ENCODE data around the gene SELP. TPM values are rescaled to one million over a fixed set of nuclear protein-coding genes. Genes with fewer than 3 reads are reported as not detected.

SELP gene
- polyA plus RNA-seq, 3 donors = 0.84 to 1.4 (median 0.85) TPM

- Histone ChIP-seq H3K27ac (ENCODE audit: low read depth in 1 of 2, low read length in 2 of 2) (no peak overlapping the region), H4K20me1 (ENCODE audit: insufficient read depth, low read length) (peaks cover 8% of the 10 kb centered on the region), H3K79me2 (ENCODE audit: insufficient read depth, low read length) (no peaks in the 10 kb centered on the region), H3K4me2 (replicated peaks; ENCODE audit: extremely low read depth, low read length, poor library complexity, severe bottlenecking) (no peak overlapping the region), H3K9ac (ENCODE audit: insufficient read depth, low read length, poor library complexity, severe bottlenecking) (no peak overlapping the region), H3K4me3 (replicated peaks in 1 of 3; ENCODE audit: low read depth in 2 of 3, low read length in 3 of 3) (no peak overlapping the region), H3K27me3 (ENCODE audit: control insufficient read depth in 2 of 2, insufficient read depth in 2 of 2, low read length in 2 of 2) (no peaks in the 10 kb centered on the region), H3K9me3 (replicated peaks in 1 of 2; ENCODE audit: control insufficient read depth in 1 of 2, insufficient read depth in 1 of 2, low read length in 2 of 2) (no peaks in the 10 kb centered on the region), H3K36me3 (replicated peaks in 1 of 2; ENCODE audit: control insufficient read depth in 1 of 2, insufficient read depth in 2 of 2, low read length in 2 of 2) (peaks cover 15 to 69% of the 10 kb centered on the region in 2 donors), H2AFZ (ENCODE audit: insufficient read depth, low read depth, low read length, poor library complexity, severe bottlenecking) (no peak overlapping the region), H3K4me1 (ENCODE audit: control insufficient read depth in 1 of 2, insufficient read depth in 2 of 2, low read length in 2 of 2) (no peaks in the 10 kb centered on the region)
- Mint-ChIP-seq H3K36me3 (peaks cover 46 to 47% of the 10 kb centered on the region in 2 donors), H3K27me3 (ENCODE audit: low read depth in 3 of 3) (peaks cover 0 to 8% (median 3%) of the 10 kb centered on the region in 3 donors), H3K9me3 (peaks cover 0 to 2% (median 0%) of the 10 kb centered on the region in 7 donors), H3K4me3 (no peak overlapping the region), H3K4me1 (no peaks in the 10 kb centered on the region), H3K27ac (no peak overlapping the region)
- intact Hi-C loops (cut with micrococcal nuclease) = no loop called here
- WGBS (ENCODE audit: insufficient coverage) = no CpG with 5 or more reads among the region's 5 CpGs
- no peak for DNase-seq
- TF ChIP-seq, protein P1, sequence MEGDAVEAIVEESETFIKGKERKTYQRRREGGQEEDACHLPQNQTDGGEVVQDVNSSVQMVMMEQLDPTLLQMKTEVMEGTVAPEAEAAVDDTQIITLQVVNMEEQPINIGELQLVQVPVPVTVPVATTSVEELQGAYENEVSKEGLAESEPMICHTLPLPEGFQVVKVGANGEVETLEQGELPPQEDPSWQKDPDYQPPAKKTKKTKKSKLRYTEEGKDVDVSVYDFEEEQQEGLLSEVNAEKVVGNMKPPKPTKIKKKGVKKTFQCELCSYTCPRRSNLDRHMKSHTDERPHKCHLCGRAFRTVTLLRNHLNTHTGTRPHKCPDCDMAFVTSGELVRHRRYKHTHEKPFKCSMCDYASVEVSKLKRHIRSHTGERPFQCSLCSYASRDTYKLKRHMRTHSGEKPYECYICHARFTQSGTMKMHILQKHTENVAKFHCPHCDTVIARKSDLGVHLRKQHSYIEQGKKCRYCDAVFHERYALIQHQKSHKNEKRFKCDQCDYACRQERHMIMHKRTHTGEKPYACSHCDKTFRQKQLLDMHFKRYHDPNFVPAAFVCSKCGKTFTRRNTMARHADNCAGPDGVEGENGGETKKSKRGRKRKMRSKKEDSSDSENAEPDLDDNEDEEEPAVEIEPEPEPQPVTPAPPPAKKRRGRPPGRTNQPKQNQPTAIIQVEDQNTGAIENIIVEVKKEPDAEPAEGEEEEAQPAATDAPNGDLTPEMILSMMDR (IDR thresholded peaks at IDR 0.05) = no peak
Measured at GRCh38 chr1:169576241-169576934, 53.5 kb downstream of the SELP start.

DNA sequence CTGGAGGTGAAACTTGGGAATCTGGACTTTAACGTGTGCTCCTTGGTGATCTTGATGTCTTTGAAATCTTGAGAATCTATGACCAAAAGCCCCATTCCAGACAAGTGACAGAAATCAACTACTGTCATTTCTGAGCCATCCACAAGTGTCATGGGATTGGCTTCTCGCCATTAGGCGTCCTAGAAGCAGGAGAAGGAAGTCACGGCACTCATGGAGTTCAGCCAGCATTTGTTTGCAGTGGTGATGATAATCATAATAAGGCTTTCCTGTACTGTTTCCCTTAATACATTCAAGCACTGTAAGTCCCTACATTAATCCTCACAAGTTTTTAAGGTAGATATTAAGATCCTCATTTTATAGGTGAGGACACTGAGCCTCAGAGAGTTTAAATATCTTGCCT is 55.6 kb downstream of the SELP start:
- intact Hi-C loops (cut with micrococcal nuclease) = no loop called here
- no peaks in the 10 kb centered on the region for H3K9me3 ChIP-seq (replicated peaks in 1 of 2; ENCODE audit: control insufficient read depth in 1 of 2, insufficient read depth in 1 of 2, low read length in 2 of 2)
- H3K9me3 Mint-ChIP-seq = peaks cover 0 to 2% (median 0%) of the 10 kb centered on the region in 7 donors
- H3K4me1 Mint-ChIP-seq = no peaks in the 10 kb centered on the region
- H3K27me3 ChIP-seq (ENCODE audit: control insufficient read depth in 2 of 2, insufficient read depth in 2 of 2, low read length in 2 of 2) = no peaks in the 10 kb centered on the region
- no peak for DNase-seq
- H3K9ac ChIP-seq (ENCODE audit: insufficient read depth, low read length, poor library complexity, severe bottlenecking) = no peak overlapping the region
- TF ChIP-seq, protein P1 (IDR thresholded peaks at IDR 0.05) = no peak
- H2AFZ ChIP-seq (ENCODE audit: insufficient read depth, low read depth, low read length, poor library complexity, severe bottlenecking) = no peak overlapping the region
- peaks cover 0 to 8% (median 3%) of the 10 kb centered on the region in 3 donors for H3K27me3 Mint-ChIP-seq (ENCODE audit: low read depth in 3 of 3)
- H3K4me3 Mint-ChIP-seq = no peak overlapping the region
- no peaks in the 10 kb centered on the region for H3K4me1 ChIP-seq (ENCODE audit: control insufficient read depth in 1 of 2, insufficient read depth in 2 of 2, low read length in 2 of 2)
- peaks cover 8% of the 10 kb centered on the region for H4K20me1 ChIP-seq (ENCODE audit: insufficient read depth, low read length)
- H3K4me3 ChIP-seq (replicated peaks in 1 of 3; ENCODE audit: low read depth in 2 of 3, low read length in 3 of 3) = no peak overlapping the region
- H3K36me3 ChIP-seq (replicated peaks in 1 of 2; ENCODE audit: control insufficient read depth in 1 of 2, insufficient read depth in 2 of 2, low read length in 2 of 2) = peaks cover 26 to 73% of the 10 kb centered on the region in 2 donors
- no peak overlapping the region for H3K27ac Mint-ChIP-seq
- no CpG with 5 or more reads among the region's 4 CpGs for WGBS (ENCODE audit: insufficient coverage)
- no peaks in the 10 kb centered on the region for H3K79me2 ChIP-seq (ENCODE audit: insufficient read depth, low read length)
- H3K36me3 Mint-ChIP-seq = peaks cover 64% of the 10 kb centered on the region in 2 donors
- H3K4me2 ChIP-seq (replicated peaks; ENCODE audit: extremely low read depth, low read length, poor library complexity, severe bottlenecking) = no peak overlapping the region
- no peak overlapping the region for H3K27ac ChIP-seq (ENCODE audit: low read depth in 1 of 2, low read length in 2 of 2)

All from CD14-positive monocyte (primary cell).